IPS DF 6.9 (cell line): ENCODE measurements around the gene CADM1.

Experiments used
- DNase-seq: peaks from one replicate; pipeline ENCODE4 v3.0.0-alpha.2; 2013; ENCODE audit warnings: low read depth, low spot score
- H3K27ac ChIP-seq: one replicate; pipeline ENCODE4 v1.5.1; 2013; ENCODE audit warnings: low read length, control low read depth
- H3K27me3 ChIP-seq: 2 replicates; pipeline ENCODE4 v1.6.1; 2013; ENCODE audit warnings: mild to moderate bottlenecking, low read length; ENCODE audit not compliant: control insufficient read depth, insufficient read depth
- H3K36me3 ChIP-seq: 2 replicates; pipeline ENCODE4 v1.6.1; 2013; ENCODE audit warnings: low read length; ENCODE audit not compliant: control insufficient read depth, insufficient read depth
- H3K4me1 ChIP-seq: 2 replicates; pipeline ENCODE4 v1.6.1; 2013; ENCODE audit warnings: low read length; ENCODE audit not compliant: control insufficient read depth, insufficient read depth
- H3K4me3 ChIP-seq: 2 replicates; pipeline ENCODE4 v1.5.1; 2013; ENCODE audit warnings: mild to moderate bottlenecking, low read length
- H3K9me3 ChIP-seq: 2 replicates; pipeline ENCODE4 v1.6.1; 2013; ENCODE audit warnings: low read length, inconsistent platforms; ENCODE audit not compliant: control insufficient read depth, insufficient read depth
- WGBS: extraction: QIAGEN DNeasy Blood & Tissue Kit; methylation state at CpG from one replicate; pipeline ENCODE4 v1.1.7; 2013; ENCODE audit warnings: mixed read lengths, missing lambda C conversion rate; ENCODE audit not compliant: insufficient read length, insufficient coverage; 5-methylcytosine and 5-hydroxymethylcytosine counted together

CADM1 gene

DNA sequence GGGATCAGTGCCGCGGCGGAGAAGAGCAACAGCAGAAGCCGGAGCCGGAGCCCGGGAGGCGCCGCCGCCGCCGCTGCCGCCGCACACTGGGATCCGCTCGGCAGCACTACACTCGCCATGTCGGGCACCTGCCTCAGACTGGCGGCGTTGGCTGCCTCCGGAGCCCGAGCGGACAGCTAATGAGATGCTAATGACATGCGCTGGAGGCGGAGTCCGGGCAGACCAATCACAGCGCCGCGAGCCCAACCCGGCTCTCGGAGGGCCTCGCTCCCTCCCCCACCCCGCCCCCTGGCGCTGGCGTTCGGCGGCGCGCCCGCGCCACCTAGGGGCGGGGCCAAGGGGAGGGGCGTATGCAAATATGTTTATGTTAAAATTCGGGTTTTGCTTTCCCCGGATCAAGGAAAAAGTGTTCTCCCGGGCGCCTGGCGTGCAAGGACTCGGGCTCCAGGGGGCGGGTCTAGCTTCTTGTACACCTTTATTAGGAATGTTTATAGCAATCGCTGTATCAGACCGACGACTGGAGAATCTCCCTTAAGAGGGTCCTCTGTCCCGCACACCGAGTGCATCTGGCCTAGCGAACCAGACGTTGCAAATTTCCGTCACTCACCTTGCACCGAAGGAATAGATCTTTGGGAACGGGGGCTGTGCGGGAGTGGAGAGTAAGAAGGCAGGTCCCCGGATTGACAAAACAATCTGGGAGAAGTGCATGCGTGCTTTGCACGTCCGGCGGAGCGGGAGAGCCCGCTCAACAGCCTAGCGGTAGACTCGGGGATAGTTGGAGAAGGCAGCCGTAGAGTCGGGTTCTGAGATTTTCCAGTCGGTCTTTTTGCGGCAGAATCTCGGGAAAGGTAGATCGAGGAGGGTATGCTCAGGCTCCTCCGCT lies at the start of gene CADM1:
Gene CADM1, minus strand, starts transcription at position 140 of the 883 bp plus-strand sequence.
- Histone ChIP-seq H3K4me1 (peaks cover 3% of the 10 kb centered on the region; the same call in 1 of the 2 replicates), H3K36me3 (no peaks in the 10 kb centered on the region), H3K27ac (no peak within 1 kb of the TSS), H3K4me3 (peak within 1 kb of the TSS; percentile 76), H3K27me3 (peaks cover 22% of the 10 kb centered on the region; the same call in 1 of the 2 replicates), H3K9me3 (no peaks in the 10 kb centered on the region)
- no CpG with 5 or more reads among the region's 76 CpGs for WGBS
- peak; percentile 84 for DNase-seq

DNA sequence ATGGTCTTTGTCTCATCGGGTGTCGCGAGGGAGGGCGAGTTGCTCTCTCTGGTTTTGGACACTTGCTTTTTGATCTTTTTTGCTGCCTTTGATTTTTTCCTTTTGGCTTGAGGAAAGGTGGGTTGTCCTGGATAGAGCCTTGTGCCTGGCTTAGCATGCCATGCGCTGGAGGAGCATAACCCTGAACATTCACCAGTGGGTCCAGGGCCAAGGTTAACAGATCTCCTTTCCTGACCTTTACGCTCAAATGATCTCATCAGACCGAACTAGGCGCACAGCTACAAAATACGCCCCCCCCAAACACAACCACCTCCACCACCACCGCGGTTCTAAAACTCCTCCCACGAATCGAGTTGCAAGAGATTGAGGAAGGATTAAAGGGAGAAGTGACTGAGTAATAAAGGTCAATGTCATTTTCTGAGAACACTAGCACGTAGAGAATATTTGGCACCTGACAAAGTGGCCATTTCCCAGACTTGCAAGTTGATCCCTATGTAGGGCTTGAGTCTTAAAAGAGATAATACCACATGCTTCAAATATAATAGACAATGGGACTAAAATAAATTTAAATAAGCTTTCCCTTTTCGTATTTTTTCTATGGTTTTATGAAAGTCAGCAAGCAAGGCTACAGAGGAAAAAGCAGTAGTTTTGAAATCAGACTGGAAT lies 48.7 kb upstream of the CADM1 start:
- DNase-seq: no peak
- Histone ChIP-seq H3K27me3 (no peaks in the 10 kb centered on the region), H3K9me3 (no peaks in the 10 kb centered on the region), H3K4me3 (no peak overlapping the region), H3K36me3 (no peaks in the 10 kb centered on the region), H3K4me1 (peaks cover 7% of the 10 kb centered on the region; the same call in 1 of the 2 replicates), H3K27ac (no peak overlapping the region)
- WGBS: no CpG with 5 or more reads among the region's 15 CpGs

DNA sequence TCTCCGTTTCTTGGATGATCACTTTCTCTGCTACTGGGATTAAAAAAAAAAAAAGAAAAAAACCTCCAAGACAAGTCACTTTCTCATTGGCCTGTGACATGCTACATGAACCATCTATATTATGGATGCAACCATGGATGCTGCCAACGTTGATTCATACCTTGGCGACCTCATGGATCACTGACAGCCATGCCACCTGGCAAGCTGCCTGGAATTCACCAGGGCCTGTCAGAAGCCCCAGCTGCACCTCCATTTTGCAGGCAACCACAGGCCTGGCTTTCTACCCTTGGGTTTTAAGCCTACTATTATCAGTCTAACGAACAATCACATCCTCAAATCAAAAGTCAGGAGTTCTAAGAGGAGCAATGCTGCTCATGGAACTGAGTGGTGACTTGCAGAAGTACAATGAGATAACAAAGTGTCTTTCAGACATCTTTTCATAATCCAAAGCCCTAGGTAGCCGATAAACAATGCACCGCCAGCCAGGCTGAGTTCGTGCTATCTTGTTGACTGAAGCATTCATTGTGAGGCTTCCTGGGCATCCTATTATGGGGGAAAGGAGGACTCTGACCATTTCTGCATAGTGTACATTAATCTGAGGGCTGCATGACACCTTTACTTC lies 48.0 kb upstream of the CADM1 start:
- Histone ChIP-seq H3K27ac (no peak overlapping the region), H3K27me3 (no peaks in the 10 kb centered on the region), H3K4me1 (peaks cover 7% of the 10 kb centered on the region; the same call in 1 of the 2 replicates), H3K4me3 (no peak overlapping the region), H3K9me3 (no peaks in the 10 kb centered on the region), H3K36me3 (no peaks in the 10 kb centered on the region)
- WGBS: no CpG with 5 or more reads among the region's 7 CpGs
- no peak for DNase-seq

DNA sequence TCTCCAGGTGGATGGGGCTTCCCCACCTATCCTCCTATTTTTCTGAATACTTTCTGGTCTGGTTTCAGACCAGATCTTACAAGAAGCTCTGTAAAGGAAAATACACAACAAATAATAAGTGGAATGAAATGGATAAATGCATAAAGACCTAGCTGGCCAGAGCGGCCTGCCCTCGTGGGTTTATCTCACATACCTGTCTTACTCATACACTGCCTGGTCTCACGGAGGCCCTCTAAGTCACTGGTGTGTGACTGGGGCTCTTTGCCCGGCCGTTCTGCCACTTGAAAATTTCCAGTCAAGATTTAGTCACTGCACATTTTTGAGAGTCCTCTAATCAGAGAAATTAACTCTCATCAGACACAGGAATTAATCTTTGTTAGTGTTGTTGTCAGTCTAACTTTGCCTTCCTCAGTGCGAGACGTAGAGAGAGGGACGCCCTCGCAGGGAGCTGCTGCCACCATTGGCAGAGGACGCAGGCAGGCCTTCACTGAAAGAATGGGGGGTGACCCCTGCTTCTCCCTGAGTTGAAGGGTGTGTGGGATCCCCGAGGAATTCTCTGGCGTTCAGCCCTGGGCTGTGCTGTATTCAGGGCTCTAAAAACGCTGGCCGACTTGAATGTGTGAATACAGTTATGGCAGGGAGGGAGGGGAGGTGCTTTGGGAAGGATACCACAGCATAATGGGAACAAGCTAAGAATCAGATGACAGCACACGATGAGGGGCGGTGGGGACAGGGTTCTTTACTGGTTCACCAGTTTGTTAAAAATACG lies 46.3 kb upstream of the CADM1 start:
- Histone ChIP-seq H3K4me3 (no peak overlapping the region), H3K4me1 (peaks cover 7% of the 10 kb centered on the region; the same call in 1 of the 2 replicates)

DNA sequence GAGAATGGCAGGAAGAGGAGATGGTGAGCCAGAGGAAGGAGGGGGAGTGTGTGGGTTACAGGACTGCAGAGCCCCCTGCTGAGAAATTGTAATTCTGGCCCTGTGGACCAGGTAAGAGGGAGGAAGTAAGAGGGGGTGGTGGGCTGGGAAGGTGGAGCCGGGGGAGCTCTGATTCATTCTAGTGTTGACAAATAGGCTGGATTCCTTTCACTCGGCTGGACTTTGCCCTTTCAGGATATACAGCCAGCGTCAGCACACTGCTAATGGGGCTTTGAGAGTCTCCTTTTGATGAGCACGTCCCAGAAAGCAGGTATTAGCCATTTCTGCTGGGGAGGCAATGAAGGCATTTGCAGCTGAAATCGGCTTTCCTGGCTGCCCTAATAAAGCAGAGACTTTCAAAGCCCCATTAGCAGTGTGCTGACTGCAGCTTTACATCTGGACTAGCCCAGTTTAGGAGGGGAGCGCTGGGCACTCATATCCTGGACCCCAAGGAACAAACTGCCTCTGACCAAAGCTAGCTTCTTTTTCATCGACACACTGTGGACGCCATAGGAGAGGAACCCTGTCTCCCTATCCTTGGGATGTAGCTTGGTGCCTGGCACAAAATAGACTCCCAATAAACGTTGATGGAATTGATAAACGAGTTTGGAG lies 44.8 kb upstream of the CADM1 start:
- Histone ChIP-seq H3K27me3 (no peaks in the 10 kb centered on the region), H3K36me3 (no peaks in the 10 kb centered on the region), H3K4me3 (no peak overlapping the region), H3K27ac (no peak overlapping the region), H3K4me1 (peaks cover 7% of the 10 kb centered on the region; the same call in 1 of the 2 replicates), H3K9me3 (no peaks in the 10 kb centered on the region)
- peak; percentile 75 for DNase-seq
- no CpG with 5 or more reads among the region's 10 CpGs for WGBS

More for the DNA sequence above, 46.3 kb upstream of the CADM1 start:
- Histone ChIP-seq H3K27ac (no peak overlapping the region), H3K36me3 (no peaks in the 10 kb centered on the region), H3K9me3 (no peaks in the 10 kb centered on the region), H3K27me3 (no peaks in the 10 kb centered on the region)
- DNase-seq: no peak
- no CpG with 5 or more reads among the region's 17 CpGs for WGBS

DNA sequence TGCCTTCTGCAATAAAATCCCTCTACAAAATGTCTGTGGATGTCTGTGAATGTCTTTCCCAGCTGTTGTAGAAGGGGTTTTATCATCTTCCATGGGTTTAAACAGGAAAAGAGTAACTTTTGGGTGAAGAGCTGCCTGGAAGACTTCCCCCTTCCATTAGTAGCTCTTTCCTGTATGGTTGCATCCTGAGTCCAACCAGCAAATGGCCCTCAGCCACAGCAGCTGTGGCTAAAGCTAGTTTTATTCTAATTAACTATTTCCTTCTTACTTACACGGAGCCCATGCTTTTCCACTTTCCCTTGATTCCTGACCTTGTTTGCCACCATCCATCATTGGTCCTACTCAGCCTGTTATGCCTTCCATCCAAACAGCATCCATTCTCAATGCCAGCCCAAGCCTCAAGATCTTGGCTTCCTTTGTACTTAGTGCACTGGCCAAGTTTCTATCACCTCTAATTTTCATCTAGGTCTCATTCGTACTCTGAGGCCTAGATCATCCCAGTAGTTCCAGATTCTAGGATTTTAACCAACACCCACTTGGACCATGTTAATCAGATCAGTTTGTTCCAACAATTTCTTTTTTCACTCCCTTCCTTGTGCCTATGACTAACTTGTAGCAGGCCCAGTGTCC lies 41.5 kb upstream of the CADM1 start:
- no CpG with 5 or more reads among the region's 2 CpGs for WGBS
- DNase-seq: no peak

DNA sequence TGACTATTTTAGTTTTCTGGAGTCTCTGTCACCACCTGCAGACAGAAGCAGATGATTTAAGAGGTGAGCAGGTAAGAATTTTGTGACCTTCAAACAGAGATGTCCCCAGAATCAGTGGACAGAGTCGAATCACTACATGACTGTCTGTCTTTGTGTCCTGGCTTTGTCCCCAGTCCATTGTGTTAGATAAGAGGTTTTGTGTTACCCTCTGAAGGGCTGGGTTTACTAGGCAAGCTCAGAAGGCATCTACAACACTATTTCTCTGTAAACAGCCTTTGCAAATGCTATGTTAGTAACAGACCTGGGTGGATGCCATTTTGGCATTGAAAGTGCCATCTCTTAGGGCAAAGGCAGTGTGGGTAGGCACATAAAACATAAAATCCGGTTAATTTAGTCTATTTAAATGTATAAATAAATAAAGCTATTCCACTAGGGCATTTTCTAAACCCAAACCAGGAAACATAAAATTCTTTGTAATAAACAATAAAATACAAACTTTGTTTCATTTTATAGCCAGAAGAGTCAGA lies 40.3 kb upstream of the CADM1 start:
- Histone ChIP-seq H3K9me3 (no peaks in the 10 kb centered on the region), H3K4me3 (no peak overlapping the region), H3K27me3 (no peaks in the 10 kb centered on the region), H3K4me1 (peaks cover 7% of the 10 kb centered on the region; the same call in 1 of the 2 replicates), H3K36me3 (no peaks in the 10 kb centered on the region), H3K27ac (no peak overlapping the region)
- no CpG with 5 or more reads among the region's 2 CpGs for WGBS
- DNase-seq: no peak

More for the DNA sequence above, 41.5 kb upstream of the CADM1 start:
- no peak overlapping the region for H3K4me3 ChIP-seq
- no peaks in the 10 kb centered on the region for H3K27me3 ChIP-seq
- H3K9me3 ChIP-seq: no peaks in the 10 kb centered on the region
- H3K4me1 ChIP-seq: peaks cover 7% of the 10 kb centered on the region; the same call in 1 of the 2 replicates
- H3K36me3 ChIP-seq: no peaks in the 10 kb centered on the region
- no peak overlapping the region for H3K27ac ChIP-seq

DNA sequence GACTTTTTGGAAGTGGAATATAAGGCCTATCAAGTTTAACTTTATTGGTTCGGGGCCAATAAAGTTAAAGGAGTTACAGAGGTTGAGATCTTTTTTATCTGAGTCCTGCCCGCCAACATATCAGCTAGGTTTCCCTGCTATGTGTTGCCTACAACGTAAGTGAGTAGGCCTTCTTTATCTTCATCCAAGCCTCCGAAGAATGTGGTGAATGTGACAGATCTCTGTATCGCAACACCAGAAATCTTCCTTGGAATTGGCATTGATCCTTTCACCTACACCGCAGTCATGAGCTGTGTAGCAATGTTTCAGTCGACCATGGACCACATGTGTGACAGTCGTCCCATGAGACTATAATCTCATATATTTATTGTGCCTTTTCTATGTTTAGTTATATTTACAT lies 37.3 kb upstream of the CADM1 start:
- DNase-seq: no peak
- no peak overlapping the region for H3K4me3 ChIP-seq
- H3K9me3 ChIP-seq: no peaks in the 10 kb centered on the region
- no peaks in the 10 kb centered on the region for H3K27me3 ChIP-seq
- H3K36me3 ChIP-seq: no peaks in the 10 kb centered on the region
- WGBS: no CpG with 5 or more reads among the region's 8 CpGs
- H3K4me1 ChIP-seq: no peaks in the 10 kb centered on the region
- H3K27ac ChIP-seq: no peak overlapping the region

DNA sequence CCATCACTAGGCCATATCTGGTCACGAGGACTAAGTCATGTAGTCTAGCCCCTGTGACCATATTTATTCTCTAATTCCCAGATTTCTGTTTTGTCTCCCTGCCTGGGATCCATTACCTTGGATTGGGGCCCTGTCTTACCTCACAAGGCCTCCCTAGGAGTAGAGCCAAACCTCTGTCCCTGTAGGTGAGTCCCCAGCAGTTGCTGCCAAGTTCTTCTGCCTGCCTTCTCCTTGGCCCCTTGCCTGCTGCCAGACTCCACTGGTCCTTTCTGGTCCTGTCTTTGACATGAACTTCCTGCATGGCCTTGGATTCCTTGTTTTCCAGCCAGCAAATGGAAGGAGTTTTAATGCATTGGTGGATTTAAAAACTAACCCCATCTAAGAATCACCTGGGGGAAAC lies 35.6 kb upstream of the CADM1 start:
- H3K4me1 ChIP-seq: no peaks in the 10 kb centered on the region
- no peaks in the 10 kb centered on the region for H3K9me3 ChIP-seq
- H3K27ac ChIP-seq: no peak overlapping the region
- WGBS: no CpG with 5 or more reads among the region's 1 CpG
- DNase-seq: no peak
- H3K27me3 ChIP-seq: no peaks in the 10 kb centered on the region
- H3K4me3 ChIP-seq: no peak overlapping the region
- no peaks in the 10 kb centered on the region for H3K36me3 ChIP-seq
